Mesothelial cell of epicardium (in vitro differentiated cells): ENCODE data around the gene MRE11. TPM values are rescaled to one million over a fixed set of nuclear protein-coding genes. Genes with fewer than 3 reads are reported as not detected.

Experiments used
- DNase-seq, 2 experiments: peaks; one replicate each; pipeline ENCODE4 v3.0.0; 2021; ENCODE audit warnings: low spot score in 2 of 2; ENCODE audit not compliant: unreplicated experiment in 2 of 2
- H3K27ac Mint-ChIP-seq: 2 replicates; pipeline ENCODE4 v1.8.0; 2021; ENCODE audit warnings: mixed read lengths
- H3K27me3 Mint-ChIP-seq: 2 replicates; pipeline ENCODE4 v1.8.0; 2021; ENCODE audit warnings: low read depth, mixed read lengths
- H3K36me3 Mint-ChIP-seq: 2 replicates; pipeline ENCODE4 v1.8.0; 2021; ENCODE audit warnings: mixed read lengths
- H3K4me1 Mint-ChIP-seq: 2 replicates; pipeline ENCODE4 v1.8.0; 2021; ENCODE audit warnings: mixed read lengths
- H3K4me3 Mint-ChIP-seq: 2 replicates; pipeline ENCODE4 v1.8.0; 2021; ENCODE audit warnings: mild to moderate bottlenecking, moderate library complexity, mixed read lengths
- H3K9me3 Mint-ChIP-seq: 2 replicates; pipeline ENCODE4 v1.8.0; 2021; ENCODE audit warnings: mixed read lengths
- total RNA-seq: library from RNA; stranded (reverse); gene quantifications from 3 replicates; pipeline ENCODE4 v1.2.1, GENCODE V29; 2021
- TF ChIP-seq, protein P1 (sequence below): fragments of 200-600 bp; sonication (generic); IDR thresholded peaks from one replicate; pipeline ENCODE4 v1.5.0; 2021; ENCODE audit warnings: antibody characterized with exemption; ENCODE audit not compliant: unreplicated experiment

The MRE11 gene
- total RNA-seq, 1 donor from 2014 or later: 39.2 TPM

DNA sequence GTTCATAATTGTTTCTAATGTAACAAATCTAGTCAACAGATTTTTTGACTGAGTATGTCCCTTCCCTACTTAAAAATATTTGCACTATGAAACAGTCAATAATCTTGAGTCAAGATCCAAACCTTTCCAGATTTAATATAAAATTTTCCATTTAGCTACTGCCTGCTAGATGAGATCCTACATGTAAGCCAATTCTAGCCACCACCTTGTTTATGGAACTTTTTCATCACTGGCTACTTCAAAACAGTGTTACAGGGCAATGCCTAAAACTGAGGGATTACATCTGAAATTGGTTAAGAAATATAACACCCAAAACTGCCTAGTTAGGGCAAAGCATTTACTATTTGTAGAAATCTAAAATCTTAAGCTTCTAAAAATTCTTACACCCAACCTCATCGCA is 39.6 kb upstream of the MRE11 start:
- Mint-ChIP-seq H3K4me1 (peaks cover 22% of the 10 kb centered on the region), H3K27me3 (no peaks in the 10 kb centered on the region), H3K27ac (no peak overlapping the region), H3K9me3 (no peaks in the 10 kb centered on the region), H3K4me3 (no peak overlapping the region), H3K36me3 (no peaks in the 10 kb centered on the region)
- TF ChIP-seq, protein P1, sequence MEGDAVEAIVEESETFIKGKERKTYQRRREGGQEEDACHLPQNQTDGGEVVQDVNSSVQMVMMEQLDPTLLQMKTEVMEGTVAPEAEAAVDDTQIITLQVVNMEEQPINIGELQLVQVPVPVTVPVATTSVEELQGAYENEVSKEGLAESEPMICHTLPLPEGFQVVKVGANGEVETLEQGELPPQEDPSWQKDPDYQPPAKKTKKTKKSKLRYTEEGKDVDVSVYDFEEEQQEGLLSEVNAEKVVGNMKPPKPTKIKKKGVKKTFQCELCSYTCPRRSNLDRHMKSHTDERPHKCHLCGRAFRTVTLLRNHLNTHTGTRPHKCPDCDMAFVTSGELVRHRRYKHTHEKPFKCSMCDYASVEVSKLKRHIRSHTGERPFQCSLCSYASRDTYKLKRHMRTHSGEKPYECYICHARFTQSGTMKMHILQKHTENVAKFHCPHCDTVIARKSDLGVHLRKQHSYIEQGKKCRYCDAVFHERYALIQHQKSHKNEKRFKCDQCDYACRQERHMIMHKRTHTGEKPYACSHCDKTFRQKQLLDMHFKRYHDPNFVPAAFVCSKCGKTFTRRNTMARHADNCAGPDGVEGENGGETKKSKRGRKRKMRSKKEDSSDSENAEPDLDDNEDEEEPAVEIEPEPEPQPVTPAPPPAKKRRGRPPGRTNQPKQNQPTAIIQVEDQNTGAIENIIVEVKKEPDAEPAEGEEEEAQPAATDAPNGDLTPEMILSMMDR: no peak
- DNase-seq: no peak

DNA sequence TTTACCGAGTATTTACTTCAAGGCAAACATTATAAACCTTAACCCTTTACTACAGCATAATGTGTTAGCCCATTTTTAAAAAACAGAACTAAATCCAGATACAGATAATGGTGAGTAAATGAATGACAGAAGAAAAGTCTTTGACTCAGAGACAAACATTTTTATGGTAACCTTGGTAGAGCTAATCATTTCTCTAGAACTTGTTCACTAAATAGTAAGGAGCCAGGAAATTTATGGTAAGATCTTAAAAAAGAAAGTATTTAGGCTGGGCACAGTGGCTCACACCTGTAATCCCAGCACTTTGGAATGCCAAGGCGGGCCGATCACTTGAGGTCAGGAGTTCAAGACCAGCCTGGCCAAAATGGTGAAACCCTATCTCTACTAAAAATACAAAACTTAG is 38.6 kb upstream of the MRE11 start:
- Mint-ChIP-seq H3K36me3 (no peaks in the 10 kb centered on the region), H3K27ac (no peak overlapping the region), H3K9me3 (no peaks in the 10 kb centered on the region), H3K27me3 (no peaks in the 10 kb centered on the region), H3K4me1 (peaks cover 27% of the 10 kb centered on the region), H3K4me3 (no peak overlapping the region)
- TF ChIP-seq, protein P1: no peak
- no peak for DNase-seq

GRCh38 chr11:94528551-94528950 is 34.9 kb upstream of the MRE11 start:
- Mint-ChIP-seq H3K27me3 (no peaks in the 10 kb centered on the region), H3K27ac (peak overlapping the region; percentile 83), H3K4me1 (peaks cover 48% of the 10 kb centered on the region), H3K9me3 (no peaks in the 10 kb centered on the region), H3K4me3 (no peak overlapping the region), H3K36me3 (no peaks in the 10 kb centered on the region)
- DNase-seq: no peak
- TF ChIP-seq, protein P1: no peak

DNA sequence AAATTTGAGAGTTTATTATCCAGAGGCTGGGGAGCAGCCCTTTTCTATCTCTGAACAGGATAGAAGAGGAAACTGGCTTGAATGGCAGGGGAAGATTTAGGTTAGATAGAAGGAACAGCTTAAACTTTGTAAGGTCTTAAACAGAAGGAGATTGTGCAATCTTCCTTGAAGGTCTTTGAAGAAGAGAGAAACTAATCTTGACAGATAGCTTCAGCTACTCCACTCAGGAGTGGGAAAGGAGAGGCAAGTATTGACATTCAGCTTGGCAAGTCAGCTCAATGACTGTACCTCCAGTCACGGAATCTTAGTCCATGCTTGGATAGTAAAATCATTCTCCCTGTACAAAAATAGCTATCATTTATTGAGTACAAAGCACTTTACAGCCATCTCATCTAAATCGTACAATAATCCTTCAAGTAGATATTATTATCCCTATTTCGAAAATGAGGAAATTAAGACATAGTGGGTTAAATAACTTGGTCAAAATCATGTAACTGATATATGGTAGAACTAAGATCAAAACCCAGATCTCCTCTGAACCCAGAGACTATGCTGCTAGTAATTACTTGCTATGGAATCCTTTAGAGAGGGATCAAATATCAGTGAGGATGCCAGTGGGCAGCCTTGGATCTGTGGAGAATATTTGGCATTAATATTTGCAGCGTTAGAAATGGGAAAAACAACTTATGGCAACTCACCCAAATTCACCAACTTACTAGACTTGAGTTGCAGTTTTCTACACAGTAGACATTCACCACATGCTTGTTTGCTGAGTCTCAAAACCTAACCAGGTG is 33.2 kb upstream of the MRE11 start:
- peaks cover 53% of the 10 kb centered on the region for H3K4me1 Mint-ChIP-seq
- DNase-seq: no peak
- no peaks in the 10 kb centered on the region for H3K9me3 Mint-ChIP-seq
- TF ChIP-seq, protein P1: no peak
- H3K27me3 Mint-ChIP-seq: no peaks in the 10 kb centered on the region
- no peaks in the 10 kb centered on the region for H3K36me3 Mint-ChIP-seq
- H3K4me3 Mint-ChIP-seq: no peak overlapping the region
- H3K27ac Mint-ChIP-seq: peak overlapping the region; percentile 98

GRCh38 chr11:94525546-94526324 is 32.1 kb upstream of the MRE11 start:
- Mint-ChIP-seq H3K4me3 (peak overlapping the region; percentile 1), H3K27ac (peak overlapping the region; percentile 98), H3K27me3 (no peaks in the 10 kb centered on the region), H3K36me3 (no peaks in the 10 kb centered on the region), H3K9me3 (no peaks in the 10 kb centered on the region), H3K4me1 (peaks cover 53% of the 10 kb centered on the region)
- DNase-seq: peak; percentile 75 to 85
- TF ChIP-seq, protein P1: no peak
